ENCODE data around the gene RAB37.

Gene RAB37

GRCh38 chr17:74739227-74739831 lies 2.3 kb downstream of the RAB37 start:
- H3K4me3 ChIP-seq (ENCODE audit: low read depth, low read length): no peak overlapping the region
- no peak for TF ChIP-seq CTCF (IDR thresholded peaks at IDR 0.05; ENCODE audit: control insufficient read depth, extremely low read depth, insufficient read depth)
- no peak for DNase-seq (ENCODE audit: low read depth)

- no peak for TF ChIP-seq CTCF (IDR thresholded peaks at IDR 0.05; ENCODE audit: control insufficient read depth, extremely low read depth, insufficient read depth)
- DNase-seq (ENCODE audit: low read depth): no peak
- no peak overlapping the region for H3K4me3 ChIP-seq (ENCODE audit: low read depth, low read length)
Measured at GRCh38 chr17:74740173-74740572, 3.1 kb downstream of the RAB37 start.

GRCh38 chr17:74740641-74741387 lies 3.8 kb downstream of the RAB37 start:
- no peak overlapping the region for H3K4me3 ChIP-seq (ENCODE audit: low read depth, low read length)
- TF ChIP-seq CTCF (IDR thresholded peaks at IDR 0.05; ENCODE audit: control insufficient read depth, extremely low read depth, insufficient read depth): no peak
- no peak for DNase-seq (ENCODE audit: low read depth)

GRCh38 chr17:74742153-74742515 lies 5.1 kb downstream of the RAB37 start:
- no peak overlapping the region for H3K4me3 ChIP-seq (ENCODE audit: low read depth, low read length)
- no peak for TF ChIP-seq CTCF (IDR thresholded peaks at IDR 0.05; ENCODE audit: control insufficient read depth, extremely low read depth, insufficient read depth)
- no peak for DNase-seq (ENCODE audit: low read depth)

GRCh38 chr17:74742978-74743545 lies 6.0 kb downstream of the RAB37 start:
- H3K4me3 ChIP-seq (ENCODE audit: low read depth, low read length): no peak overlapping the region
- no peak for DNase-seq (ENCODE audit: low read depth)
- no peak for TF ChIP-seq CTCF (IDR thresholded peaks at IDR 0.05; ENCODE audit: control insufficient read depth, extremely low read depth, insufficient read depth)

- no peak overlapping the region for H3K4me3 ChIP-seq (ENCODE audit: low read depth, low read length)
- no peak for DNase-seq (ENCODE audit: low read depth)
Measured at GRCh38 chr17:74743755-74744154, 6.7 kb downstream of the RAB37 start.

More at GRCh38 chr17:74743755-74744154, 6.7 kb downstream of the RAB37 start:
- no peak for TF ChIP-seq CTCF (IDR thresholded peaks at IDR 0.05; ENCODE audit: control insufficient read depth, extremely low read depth, insufficient read depth)

Data from LNCaP clone FGC (cell line).